AG09309 (cell line): ENCODE results near the gene LRP1B.
"Not testable (repeated sequence)": the region's sequence is repeated elsewhere in the genome, so short reads cannot be mapped to it uniquely, and the experiment has no call there.

ENCODE experiments used
- DNase-seq: peaks from one replicate; pipeline ENCODE4 v3.0.0-alpha.2; 2010; ENCODE audit warnings: low read depth
- H3K4me3 ChIP-seq: 2 replicates; pipeline ENCODE4 v1.5.1; 2011; ENCODE audit warnings: mild to moderate bottlenecking, low read depth, low read length, moderate library complexity; ENCODE audit not compliant: control insufficient read depth
- TF ChIP-seq, protein P1 (sequence below): IDR thresholded peaks from 2 replicates; pipeline ENCODE4 v1.5.1; 2011; ENCODE audit warnings: mild to moderate bottlenecking, low read depth, low read length, inconsistent platforms; ENCODE audit not compliant: insufficient read depth, control insufficient read depth; ENCODE audit errors: missing control alignments

Gene LRP1B

GRCh38 chr2:140351692-140352091 lies 1779.1 kb downstream of the LRP1B start:
- no peak for DNase-seq
- TF ChIP-seq, protein P1, sequence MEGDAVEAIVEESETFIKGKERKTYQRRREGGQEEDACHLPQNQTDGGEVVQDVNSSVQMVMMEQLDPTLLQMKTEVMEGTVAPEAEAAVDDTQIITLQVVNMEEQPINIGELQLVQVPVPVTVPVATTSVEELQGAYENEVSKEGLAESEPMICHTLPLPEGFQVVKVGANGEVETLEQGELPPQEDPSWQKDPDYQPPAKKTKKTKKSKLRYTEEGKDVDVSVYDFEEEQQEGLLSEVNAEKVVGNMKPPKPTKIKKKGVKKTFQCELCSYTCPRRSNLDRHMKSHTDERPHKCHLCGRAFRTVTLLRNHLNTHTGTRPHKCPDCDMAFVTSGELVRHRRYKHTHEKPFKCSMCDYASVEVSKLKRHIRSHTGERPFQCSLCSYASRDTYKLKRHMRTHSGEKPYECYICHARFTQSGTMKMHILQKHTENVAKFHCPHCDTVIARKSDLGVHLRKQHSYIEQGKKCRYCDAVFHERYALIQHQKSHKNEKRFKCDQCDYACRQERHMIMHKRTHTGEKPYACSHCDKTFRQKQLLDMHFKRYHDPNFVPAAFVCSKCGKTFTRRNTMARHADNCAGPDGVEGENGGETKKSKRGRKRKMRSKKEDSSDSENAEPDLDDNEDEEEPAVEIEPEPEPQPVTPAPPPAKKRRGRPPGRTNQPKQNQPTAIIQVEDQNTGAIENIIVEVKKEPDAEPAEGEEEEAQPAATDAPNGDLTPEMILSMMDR: no peak
- H3K4me3 ChIP-seq: no peak overlapping the region

DNA sequence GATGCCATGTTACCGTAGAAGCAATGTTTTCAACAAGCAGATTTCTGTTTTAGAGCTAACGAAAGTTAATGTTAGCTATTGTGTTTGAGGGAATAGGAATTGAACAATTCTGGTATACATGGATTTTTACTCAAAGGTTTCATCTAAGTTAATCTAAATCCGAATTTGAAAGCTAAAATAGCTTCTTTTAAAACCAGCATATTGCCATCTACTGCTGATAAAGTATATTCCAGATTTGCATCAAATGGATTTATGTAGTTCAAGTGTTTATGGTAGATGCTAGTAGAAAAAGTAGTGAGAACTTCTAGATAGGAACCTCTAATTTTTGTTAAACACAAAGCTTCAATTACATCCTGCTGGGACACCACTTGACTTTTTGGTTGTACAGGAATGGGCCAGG lies 1781.1 kb downstream of the LRP1B start:
- TF ChIP-seq, protein P1: no peak
- no peak for DNase-seq
- no peak overlapping the region for H3K4me3 ChIP-seq

DNA sequence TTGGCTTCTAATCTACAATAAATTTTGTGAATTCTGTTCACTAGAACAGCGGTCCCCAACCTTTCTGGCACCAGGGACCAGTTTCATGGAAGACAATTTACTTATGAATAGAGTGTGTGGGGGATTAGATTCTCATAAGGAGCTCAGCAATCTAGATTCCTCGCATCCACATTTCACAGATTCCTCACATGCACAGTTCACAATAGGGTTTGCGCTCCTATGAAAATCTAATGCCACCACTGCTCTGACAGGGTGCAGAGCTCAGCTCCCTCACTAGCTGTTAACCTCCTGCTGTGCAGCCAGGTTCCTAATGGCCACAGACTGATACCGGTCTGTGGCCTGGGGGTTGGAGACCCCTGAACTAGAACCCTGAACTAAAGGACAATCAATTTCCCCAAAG lies 1782.0 kb downstream of the LRP1B start:
- no peak overlapping the region for H3K4me3 ChIP-seq
- DNase-seq: no peak
- TF ChIP-seq, protein P1: no peak

DNA sequence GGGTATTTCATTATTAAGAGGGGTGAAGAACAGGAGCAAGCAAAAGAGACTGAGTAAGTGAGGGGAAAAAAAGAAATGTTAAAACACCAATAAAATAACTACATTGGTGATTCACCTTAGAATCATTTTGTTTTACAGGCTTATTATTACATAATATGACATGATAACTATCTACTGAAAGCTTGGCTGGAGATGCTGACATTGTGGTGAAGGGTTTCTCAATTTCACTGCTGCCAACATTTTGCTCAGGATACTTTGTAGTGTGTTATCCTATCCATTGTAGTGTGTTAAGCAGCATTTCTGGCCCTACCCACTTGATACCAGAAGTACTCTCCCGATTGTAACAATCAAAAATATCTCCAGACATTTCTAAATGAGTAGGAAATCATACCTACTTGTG lies 1786.0 kb downstream of the LRP1B start:
- no peak overlapping the region for H3K4me3 ChIP-seq
- TF ChIP-seq, protein P1: no peak
- no peak for DNase-seq

DNA sequence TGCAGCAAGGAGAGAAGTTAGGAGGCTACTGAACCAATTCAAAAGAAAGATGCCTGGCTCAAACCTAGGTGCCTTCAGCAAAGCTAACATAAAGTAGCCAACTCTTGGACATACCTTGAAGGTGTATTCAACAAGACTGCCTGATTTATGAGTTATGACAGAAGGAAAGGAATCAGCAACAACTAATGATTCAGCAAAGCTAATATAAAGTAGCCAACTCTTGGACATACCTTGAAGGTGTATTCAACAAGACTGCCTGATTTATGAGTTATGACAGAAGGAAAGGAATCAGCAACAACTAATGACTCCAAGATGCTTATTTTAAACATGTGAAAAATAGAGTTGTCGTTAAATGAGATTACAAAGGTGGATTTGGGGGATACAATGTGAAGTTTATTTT lies 1786.5 kb downstream of the LRP1B start:
- H3K4me3 ChIP-seq, DNase-seq: not testable (repeated sequence)

DNA sequence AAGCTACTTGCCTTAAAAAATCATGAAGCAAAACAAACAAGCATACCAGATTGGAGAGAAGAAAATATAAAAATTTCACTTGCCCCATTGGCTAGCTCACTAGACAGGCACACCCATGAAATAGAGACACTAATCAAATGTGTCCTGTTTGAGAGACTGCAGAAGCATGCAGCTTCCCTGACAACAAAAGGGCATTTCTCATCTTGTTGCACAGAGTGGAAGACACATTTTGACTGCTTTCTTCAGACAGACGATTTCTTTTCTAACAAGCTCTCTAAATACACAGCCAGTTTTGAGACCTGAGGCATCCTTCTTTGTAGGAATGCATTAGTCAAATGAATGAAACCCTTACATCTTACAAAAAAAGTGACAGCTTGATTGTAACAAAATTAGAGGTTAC lies 1792.0 kb downstream of the LRP1B start:
- no peak overlapping the region for H3K4me3 ChIP-seq
- TF ChIP-seq, protein P1: no peak
- DNase-seq: no peak

DNA sequence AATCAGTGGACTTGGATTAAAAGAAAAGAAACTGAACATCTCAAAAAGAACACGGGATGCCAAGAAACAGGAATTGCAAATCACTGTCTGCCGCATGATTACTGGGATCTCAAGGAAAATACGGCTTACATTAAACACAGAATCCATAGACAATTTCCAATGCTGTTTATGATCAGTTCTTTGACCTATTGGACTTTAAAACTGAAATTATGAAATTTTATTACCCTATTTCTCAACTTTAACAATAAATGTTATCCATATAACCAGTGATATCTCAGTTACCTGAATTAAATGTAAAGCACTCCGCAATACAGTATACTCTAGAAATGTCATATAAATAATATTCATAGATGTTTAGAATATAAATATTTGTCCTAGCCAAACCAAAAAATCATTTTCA lies 1793.8 kb downstream of the LRP1B start:
- TF ChIP-seq, protein P1: no peak
- H3K4me3 ChIP-seq: no peak overlapping the region
- DNase-seq: no peak
